BLaER1 treated with 17β-estradiol and CSF1 and Interleukin-3, amounts not matched to agents 10 nM and 100 nM (cell line): ENCODE results near the gene MYO10.
"Not testable (repeated sequence)": the region's sequence is repeated elsewhere in the genome, so short reads cannot be mapped to it uniquely, and the experiment has no call there.

Experiments
- H3K27ac ChIP-seq, 11 experiments: shearing (Covaris generic); formaldehyde crosslinking; 2 replicates each; pipeline ENCODE4 v1.8.1; 2022
- H3K27me3 ChIP-seq, 11 experiments: shearing (Covaris generic); formaldehyde crosslinking; 2 replicates each; pipeline ENCODE4 v1.8.1; 2022
- H3K36me3 ChIP-seq, 11 experiments: shearing (Covaris generic); formaldehyde crosslinking; 2 replicates each; pipeline ENCODE4 v1.8.1; 2022
- H3K4me1 ChIP-seq, 10 experiments: shearing (Covaris generic); formaldehyde crosslinking; 2 replicates each; pipeline ENCODE4 v1.8.1; 2022
- H3K4me2 ChIP-seq, 11 experiments: shearing (Covaris generic); formaldehyde crosslinking; 2 replicates each; pipeline ENCODE4 v1.8.1; 2022
- H3K4me3 ChIP-seq, 10 experiments: shearing (Covaris generic); formaldehyde crosslinking; 2 replicates each; pipeline ENCODE4 v1.8.1; 2022
- H3K9ac ChIP-seq, 11 experiments: shearing (Covaris generic); formaldehyde crosslinking; 2 replicates each; pipeline ENCODE4 v1.8.1; 2022
- H3K9me3 ChIP-seq, 11 experiments: shearing (Covaris generic); formaldehyde crosslinking; replicated peaks in 1 of 11; 2 replicates each; pipeline ENCODE4 v1.8.1; 2022
- H4K20me1 ChIP-seq, 11 experiments: shearing (Covaris generic); formaldehyde crosslinking; 2 replicates each; pipeline ENCODE4 v1.8.1; 2022
- Cebpa-rat ChIP-seq, 11 experiments: shearing (Covaris generic); IDR thresholded peaks; 2 replicates each; pipeline ENCODE4 v1.8.1; 2022

MYO10 gene

GRCh38 chr5:16740811-16741392, 195.2 kb downstream of the MYO10 start:
- Histone ChIP-seq H3K36me3 (no peaks in the 10 kb centered on the region), H3K4me1 (peaks cover 0 to 34% (median 22%) of the 10 kb centered on the region in 10 experiments; a peak in 15 of 20 replicates), H3K27ac (no peak overlapping the region), H3K4me2 (no peak overlapping the region), H4K20me1 (no peaks in the 10 kb centered on the region), H3K9ac (no peak overlapping the region), H3K4me3 (no peak overlapping the region), H3K27me3 (no peaks in the 10 kb centered on the region), H3K9me3 (no peaks in the 10 kb centered on the region)
- no peak for TF ChIP-seq Cebpa-rat (IDR thresholded peaks at IDR 0.05)

GRCh38 chr5:16740066-16740810, 195.8 kb downstream of the MYO10 start:
- Histone ChIP-seq H3K9me3 (no peaks in the 10 kb centered on the region), H3K27ac (no peak overlapping the region), H3K36me3 (no peaks in the 10 kb centered on the region), H3K4me2 (no peak overlapping the region), H3K9ac (no peak overlapping the region), H3K27me3 (no peaks in the 10 kb centered on the region), H3K4me3 (no peak overlapping the region), H3K4me1 (peaks cover 0 to 39% (median 26%) of the 10 kb centered on the region in 10 experiments; a peak in 15 of 20 replicates), H4K20me1 (no peaks in the 10 kb centered on the region)
- TF ChIP-seq Cebpa-rat (IDR thresholded peaks at IDR 0.05): no peak

- H3K27me3 ChIP-seq, H3K4me3 ChIP-seq, H3K9me3 ChIP-seq, H3K9ac ChIP-seq, H3K27ac ChIP-seq, H3K36me3 ChIP-seq, H4K20me1 ChIP-seq: not testable (repeated sequence)
- Histone ChIP-seq H3K4me2 (peak overlapping the region in 7 of 11 experiments; percentile 25 to 61 (median 45); a peak in 10 of 22 replicates), H3K4me1 (peaks cover 0 to 39% (median 26%) of the 10 kb centered on the region in 10 experiments; a peak in 15 of 20 replicates)
Observed at GRCh38 chr5:16738393-16738792, 197.7 kb downstream of the MYO10 start.

GRCh38 chr5:16737620-16738364, 198.3 kb downstream of the MYO10 start:
- peak overlapping the region in 8 of 11 experiments; percentile 23 to 61 (median 44); a peak in 14 of 22 replicates for H3K4me2 ChIP-seq
- H3K27ac ChIP-seq: no peak overlapping the region
- no peak for TF ChIP-seq Cebpa-rat (IDR thresholded peaks at IDR 0.05)
- H3K36me3 ChIP-seq: no peaks in the 10 kb centered on the region
- no peak overlapping the region for H3K4me3 ChIP-seq
- H3K4me1 ChIP-seq: peaks cover 0 to 39% (median 26%) of the 10 kb centered on the region in 10 experiments; a peak in 15 of 20 replicates
- no peaks in the 10 kb centered on the region for H3K9me3 ChIP-seq
- no peaks in the 10 kb centered on the region for H3K27me3 ChIP-seq
- H4K20me1 ChIP-seq: no peaks in the 10 kb centered on the region
- H3K9ac ChIP-seq: no peak overlapping the region

- H3K9ac ChIP-seq: no peak overlapping the region
- H4K20me1 ChIP-seq: no peaks in the 10 kb centered on the region
- no peak for TF ChIP-seq Cebpa-rat (IDR thresholded peaks at IDR 0.05)
- H3K36me3 ChIP-seq: no peaks in the 10 kb centered on the region
- H3K27ac ChIP-seq: no peak overlapping the region
- H3K9me3 ChIP-seq: no peaks in the 10 kb centered on the region
- peak overlapping the region in 8 of 11 experiments; percentile 23 to 61 (median 44); a peak in 13 of 22 replicates for H3K4me2 ChIP-seq
- H3K27me3 ChIP-seq: no peaks in the 10 kb centered on the region
- H3K4me3 ChIP-seq: no peak overlapping the region
- H3K4me1 ChIP-seq: peaks cover 0 to 39% (median 26%) of the 10 kb centered on the region in 10 experiments; a peak in 15 of 20 replicates
Observed at GRCh38 chr5:16737209-16737608, 198.9 kb downstream of the MYO10 start.

GRCh38 chr5:16736158-16736995, 199.7 kb downstream of the MYO10 start:
- Histone ChIP-seq H3K9ac (no peak overlapping the region), H3K4me1 (peaks cover 0 to 39% (median 26%) of the 10 kb centered on the region in 10 experiments; a peak in 15 of 20 replicates), H3K4me2 (peak overlapping the region in 8 of 11 experiments; percentile 7 to 61 (median 37); a peak in 15 of 22 replicates), H3K4me3 (no peak overlapping the region), H3K36me3 (no peaks in the 10 kb centered on the region), H3K9me3 (0 out of 22 replicates have a peak, but pooled peaks cover 0 to 3% (median 0%) of the 10 kb centered on the region in 11 experiments), H3K27me3 (no peaks in the 10 kb centered on the region), H4K20me1 (no peaks in the 10 kb centered on the region), H3K27ac (no peak overlapping the region)
- no peak for TF ChIP-seq Cebpa-rat (IDR thresholded peaks at IDR 0.05)

- Histone ChIP-seq H3K4me1 (peaks cover 0 to 39% (median 26%) of the 10 kb centered on the region in 10 experiments; a peak in 15 of 20 replicates), H4K20me1 (no peaks in the 10 kb centered on the region), H3K27me3 (no peaks in the 10 kb centered on the region), H3K4me2 (peak overlapping the region in 8 of 11 experiments; percentile 7 to 61 (median 37); a peak in 14 of 22 replicates), H3K36me3 (no peaks in the 10 kb centered on the region), H3K27ac (no peak overlapping the region), H3K9ac (no peak overlapping the region), H3K4me3 (no peak overlapping the region), H3K9me3 (peaks cover 0 to 5% (median 0%) of the 10 kb centered on the region in 11 experiments; a peak in 1 of 22 replicates)
- no peak for TF ChIP-seq Cebpa-rat (IDR thresholded peaks at IDR 0.05)
Observed at GRCh38 chr5:16735101-16736060, 200.7 kb downstream of the MYO10 start.
